ENCODE data around the gene RRP15. TPM values are rescaled to one million over a fixed set of nuclear protein-coding genes. Genes with fewer than 3 reads are reported as not detected.

The RRP15 gene
- total RNA-seq, 1 donor from 2014 or later, result 15.8 TPM

- Histone ChIP-seq H3K36me3 (no peaks in the 10 kb centered on the region), H3K9me3 (ENCODE audit: low read depth) (no peaks in the 10 kb centered on the region), H3K4me2 (no peak overlapping the region), H3F3A (ENCODE audit: low read depth) (no peaks in the 10 kb centered on the region), H3K9ac (no peak overlapping the region), H3K27me3 (no peaks in the 10 kb centered on the region), H3K79me2 (ENCODE audit: low read depth) (no peaks in the 10 kb centered on the region), H4K20me1 (ENCODE audit: low read depth) (no peaks in the 10 kb centered on the region), H3K27ac (no peak overlapping the region), H3K4me3 (no peak overlapping the region), H2AFZ (replicated peaks) (peak overlapping the region; percentile 53), H3K4me1 (no peaks in the 10 kb centered on the region)
- H3K4me1 Mint-ChIP-seq, result peaks cover 6% of the 10 kb centered on the region
- no peaks in the 10 kb centered on the region for H3K36me3 Mint-ChIP-seq
- TF ChIP-seq, protein P1, sequence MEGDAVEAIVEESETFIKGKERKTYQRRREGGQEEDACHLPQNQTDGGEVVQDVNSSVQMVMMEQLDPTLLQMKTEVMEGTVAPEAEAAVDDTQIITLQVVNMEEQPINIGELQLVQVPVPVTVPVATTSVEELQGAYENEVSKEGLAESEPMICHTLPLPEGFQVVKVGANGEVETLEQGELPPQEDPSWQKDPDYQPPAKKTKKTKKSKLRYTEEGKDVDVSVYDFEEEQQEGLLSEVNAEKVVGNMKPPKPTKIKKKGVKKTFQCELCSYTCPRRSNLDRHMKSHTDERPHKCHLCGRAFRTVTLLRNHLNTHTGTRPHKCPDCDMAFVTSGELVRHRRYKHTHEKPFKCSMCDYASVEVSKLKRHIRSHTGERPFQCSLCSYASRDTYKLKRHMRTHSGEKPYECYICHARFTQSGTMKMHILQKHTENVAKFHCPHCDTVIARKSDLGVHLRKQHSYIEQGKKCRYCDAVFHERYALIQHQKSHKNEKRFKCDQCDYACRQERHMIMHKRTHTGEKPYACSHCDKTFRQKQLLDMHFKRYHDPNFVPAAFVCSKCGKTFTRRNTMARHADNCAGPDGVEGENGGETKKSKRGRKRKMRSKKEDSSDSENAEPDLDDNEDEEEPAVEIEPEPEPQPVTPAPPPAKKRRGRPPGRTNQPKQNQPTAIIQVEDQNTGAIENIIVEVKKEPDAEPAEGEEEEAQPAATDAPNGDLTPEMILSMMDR (IDR thresholded peaks at IDR 0.05), result no peak
- no peak for TF ChIP-seq EZH2 (IDR thresholded peaks at IDR 0.05)
- DNase-seq (ENCODE audit: low spot score), result no peak
- H3K4me3 Mint-ChIP-seq, result no peak overlapping the region
- no peaks in the 10 kb centered on the region for H3K9me3 Mint-ChIP-seq
- peak overlapping the region; percentile 16 for H3K27ac Mint-ChIP-seq
- peaks cover 2% of the 10 kb centered on the region for H3K27me3 Mint-ChIP-seq (ENCODE audit: insufficient read depth, low read depth)
Observed at GRCh38 chr1:218380125-218380977, 95.3 kb downstream of the RRP15 start.

- no peaks in the 10 kb centered on the region for H3K79me2 ChIP-seq (ENCODE audit: low read depth)
Observed at GRCh38 chr1:218382261-218382660, 97.2 kb downstream of the RRP15 start.

GRCh38 chr1:218383051-218383450 is 98.0 kb downstream of the RRP15 start:
- Histone ChIP-seq H3K9ac (no peak overlapping the region), H2AFZ (replicated peaks) (no peak overlapping the region), H3K27me3 (no peaks in the 10 kb centered on the region), H3K4me3 (no peak overlapping the region), H3K27ac (no peak overlapping the region), H4K20me1 (ENCODE audit: low read depth) (no peaks in the 10 kb centered on the region), H3K79me2 (ENCODE audit: low read depth) (no peaks in the 10 kb centered on the region), H3K4me1 (no peaks in the 10 kb centered on the region), H3K36me3 (no peaks in the 10 kb centered on the region), H3F3A (ENCODE audit: low read depth) (no peaks in the 10 kb centered on the region), H3K4me2 (no peak overlapping the region), H3K9me3 (ENCODE audit: low read depth) (no peaks in the 10 kb centered on the region)
- Mint-ChIP-seq H3K27me3 (ENCODE audit: insufficient read depth, low read depth) (no peaks in the 10 kb centered on the region), H3K4me3 (no peak overlapping the region), H3K4me1 (peaks cover 6% of the 10 kb centered on the region), H3K27ac (no peak overlapping the region), H3K9me3 (no peaks in the 10 kb centered on the region), H3K36me3 (no peaks in the 10 kb centered on the region)
- TF ChIP-seq, protein P1 (IDR thresholded peaks at IDR 0.05), result no peak
- TF ChIP-seq EZH2phosphoT487 (IDR thresholded peaks at IDR 0.05) (no peak), EZH2 (IDR thresholded peaks at IDR 0.05) (no peak)
- no peak for DNase-seq (ENCODE audit: low spot score)

More at GRCh38 chr1:218382261-218382660, 97.2 kb downstream of the RRP15 start:
- no peaks in the 10 kb centered on the region for H3K27me3 ChIP-seq
- H3K4me1 ChIP-seq, result no peaks in the 10 kb centered on the region
- peaks cover 6% of the 10 kb centered on the region for H3K4me1 Mint-ChIP-seq
- H2AFZ ChIP-seq (replicated peaks), result no peak overlapping the region
- H3K36me3 Mint-ChIP-seq, result no peaks in the 10 kb centered on the region
- no peaks in the 10 kb centered on the region for H3F3A ChIP-seq (ENCODE audit: low read depth)
- H3K36me3 ChIP-seq, result no peaks in the 10 kb centered on the region
- TF ChIP-seq, protein P1 (IDR thresholded peaks at IDR 0.05), result no peak
- no peak for TF ChIP-seq EZH2 (IDR thresholded peaks at IDR 0.05)
- TF ChIP-seq EZH2phosphoT487 (IDR thresholded peaks at IDR 0.05), result no peak
- no peak overlapping the region for H3K9ac ChIP-seq
- H3K4me2 ChIP-seq, result no peak overlapping the region
- no peak overlapping the region for H3K4me3 Mint-ChIP-seq
- H3K9me3 Mint-ChIP-seq, result no peaks in the 10 kb centered on the region
- no peak for DNase-seq (ENCODE audit: low spot score)
- H3K9me3 ChIP-seq (ENCODE audit: low read depth), result no peaks in the 10 kb centered on the region
- no peak overlapping the region for H3K27ac ChIP-seq
- H3K27ac Mint-ChIP-seq, result no peak overlapping the region
- no peak overlapping the region for H3K4me3 ChIP-seq
- no peaks in the 10 kb centered on the region for H3K27me3 Mint-ChIP-seq (ENCODE audit: insufficient read depth, low read depth)
- H4K20me1 ChIP-seq (ENCODE audit: low read depth), result no peaks in the 10 kb centered on the region

Measured in neural progenitor cell (in vitro differentiated cells).